ENCODE results near the gene TOMM20L. TPM values are rescaled to one million over a fixed set of nuclear protein-coding genes. Genes with fewer than 3 reads are reported as not detected.

The TOMM20L gene
- not detected for total RNA-seq

DNA sequence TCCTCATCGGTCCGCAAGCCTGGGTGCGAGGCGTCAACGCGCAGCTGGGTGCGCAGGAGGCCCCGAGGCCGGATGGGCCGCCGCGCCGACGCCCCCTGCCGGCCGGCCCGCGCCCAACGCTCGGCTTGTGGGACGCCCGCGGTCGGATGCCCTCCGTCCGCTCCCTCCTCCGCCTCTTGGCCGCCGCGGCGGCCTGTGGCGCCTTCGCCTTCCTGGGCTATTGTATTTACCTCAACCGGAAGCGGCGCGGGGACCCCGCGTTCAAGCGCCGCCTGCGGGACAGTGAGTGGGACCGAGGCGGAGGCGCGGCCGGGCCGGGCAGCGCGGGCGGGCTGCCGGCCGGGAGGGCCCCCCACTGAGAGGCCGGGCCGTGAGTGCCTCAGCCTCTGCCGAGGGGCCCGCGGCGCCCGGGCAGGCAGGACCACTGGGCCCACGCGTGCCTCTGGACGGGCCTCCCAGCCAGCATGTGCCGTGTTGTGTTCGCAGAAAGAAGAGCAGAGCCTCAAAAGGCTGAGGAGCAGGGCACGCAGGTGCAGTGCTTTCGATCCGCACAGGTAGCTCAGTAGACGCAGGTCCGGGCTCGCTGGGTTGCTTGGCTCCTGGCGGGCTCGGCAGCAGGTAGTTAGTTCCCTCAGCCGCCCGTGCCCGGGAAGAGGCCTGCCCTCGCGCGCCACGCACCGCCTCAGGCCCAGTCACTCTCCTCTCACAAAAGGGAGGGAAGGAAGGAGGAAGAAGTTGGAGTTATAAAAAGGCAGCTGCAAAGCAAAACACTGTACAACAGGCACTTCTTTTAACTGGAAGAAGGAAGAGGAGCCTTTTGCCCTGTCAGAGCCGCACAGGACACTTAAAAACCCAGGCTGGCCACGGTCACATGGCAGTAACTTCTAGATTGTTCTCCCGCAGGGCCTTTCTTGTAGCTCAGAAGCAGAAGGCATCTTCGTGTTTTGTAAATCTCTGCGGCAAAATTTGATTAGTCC lies at the start of gene TOMM20L:
TSS of gene TOMM20L (plus strand) at position 119 of the 977 bp plus-strand sequence. CDS start at position 147, 28 bp downstream.

DNA sequence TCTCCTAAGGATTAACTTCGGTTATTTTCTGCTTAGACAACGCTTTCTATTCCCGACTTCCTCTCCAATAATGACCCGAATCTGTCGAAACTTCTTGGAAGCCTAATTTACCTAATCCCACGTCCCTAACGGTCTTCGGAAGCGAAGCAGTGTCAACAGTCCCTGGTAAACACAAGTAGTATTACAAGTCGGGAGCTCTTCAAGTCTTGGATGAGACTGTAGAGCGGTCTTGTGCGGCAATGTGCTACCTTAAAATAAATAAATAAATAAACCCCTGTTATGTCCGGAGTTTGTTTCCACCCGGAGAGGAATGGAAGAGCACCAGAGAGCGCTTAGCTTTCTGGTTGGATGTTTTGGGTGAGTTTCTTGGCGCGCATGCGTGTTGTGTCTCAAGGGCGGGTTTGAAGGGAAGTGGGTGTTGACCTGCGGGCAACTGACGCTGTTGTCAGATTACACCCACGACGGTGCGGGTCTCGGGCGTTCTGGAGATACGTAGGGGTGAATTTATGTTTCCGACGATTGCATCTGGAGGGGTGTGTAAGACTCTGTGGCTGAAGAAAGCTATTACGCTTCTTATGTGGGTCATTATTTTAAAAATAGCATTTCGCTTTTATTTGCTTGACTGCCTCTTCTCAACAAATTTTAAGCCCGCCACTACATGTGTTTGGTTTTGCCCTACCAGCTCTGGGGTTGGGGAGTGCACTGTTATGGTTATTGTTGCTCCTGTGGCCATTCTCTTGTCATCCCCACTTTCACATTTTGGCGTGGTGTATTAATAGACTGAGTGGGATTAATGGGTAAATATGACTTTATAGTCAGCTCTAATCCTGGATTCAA lies 31.8 kb downstream of the TOMM20L start, which contains the start of the genes KIAA0586 and TIMM9:
TSS of gene KIAA0586 (plus strand) at position 439 of the 837 bp plus-strand sequence. CDS start 546 bp downstream, outside the sequence.
TSS of gene TIMM9 (minus strand) at position 251 of the 837 bp plus-strand sequence. CDS start 15,586 bp downstream, outside the sequence.

Small RNA genes lying within 50 kb of the gene (small RNA-seq; reads per million reads assigned to genes)
- not detected for gene RF00019 (ENCODE audit: low replicate concordance)

Other genes starting within 250 kb of the TOMM20L start
- 131 TPM for gene ARMH4, start 243.7 kb upstream of the TOMM20L start, total RNA-seq
- 109 TPM for gene ACTR10, start 195.8 kb upstream of the TOMM20L start, total RNA-seq
- gene PSMA3, start 151.1 kb upstream of the TOMM20L start, total RNA-seq, result 71.7 TPM
- 77.9 TPM for gene ARID4A, start 97.4 kb upstream of the TOMM20L start, total RNA-seq
- gene TIMM9, start 31.6 kb downstream of the TOMM20L start, total RNA-seq, result 21.3 TPM
- 41.3 TPM for gene KIAA0586, start 31.8 kb downstream of the TOMM20L start, total RNA-seq
- 269 TPM for gene DACT1, start 242.0 kb downstream of the TOMM20L start, total RNA-seq